AG10803 (cell line): ENCODE data around the gene IYD.

Experiments used
- DNase-seq: peaks from one replicate; pipeline ENCODE4 v3.0.0; 2010; ENCODE audit warnings: low read depth
- H3K4me3 ChIP-seq: 2 replicates; pipeline ENCODE4 v1.5.1; 2011; ENCODE audit warnings: mild to moderate bottlenecking, low read length, control low read depth
- CTCF ChIP-seq: conservative IDR thresholded peaks from 2 replicates; pipeline ENCODE4 v1.5.1; 2011; ENCODE audit warnings: mild to moderate bottlenecking, low read length, control low read depth, inconsistent platforms

IYD gene

DNA sequence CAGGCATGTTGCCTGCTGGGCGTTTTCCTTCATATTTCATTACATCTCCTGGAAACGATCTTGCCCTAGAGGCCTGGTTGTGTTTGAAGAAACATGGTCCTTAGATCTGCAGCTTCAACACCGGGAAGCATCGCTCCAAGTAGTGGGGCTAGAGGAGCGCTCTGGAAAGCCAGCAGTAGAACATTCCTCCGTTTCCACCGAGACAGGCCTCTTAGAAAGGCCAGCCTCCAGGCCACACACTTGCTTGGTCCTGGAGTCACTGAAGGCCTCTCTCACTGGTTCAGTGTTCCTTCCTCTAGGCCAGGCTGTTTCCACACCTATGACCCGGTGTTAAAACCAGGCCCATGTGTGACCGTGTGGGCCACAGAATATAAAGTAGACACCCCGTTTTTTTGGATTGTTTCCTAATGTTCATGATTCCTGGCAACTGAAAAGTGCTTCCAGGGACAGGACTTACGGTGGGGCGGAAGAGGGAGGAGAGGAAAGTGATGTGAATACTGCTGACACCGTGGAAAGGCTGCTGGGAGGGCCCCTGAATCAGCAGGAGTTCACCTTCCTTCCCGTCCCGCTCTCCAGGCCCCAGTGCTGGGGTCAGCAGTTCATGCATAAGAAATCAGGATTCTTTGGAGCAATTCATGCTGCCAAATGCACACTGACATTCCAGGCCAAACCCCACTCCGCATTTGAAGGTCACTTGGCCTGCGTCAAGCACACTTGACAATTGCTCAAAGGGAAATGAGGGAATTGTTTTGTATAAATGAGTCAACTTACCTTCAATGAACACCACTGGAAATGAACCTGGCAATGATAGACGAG is 83.8 kb downstream of the IYD start:
- H3K4me3 ChIP-seq: no peak overlapping the region
- no peak for TF ChIP-seq CTCF
- no peak for DNase-seq

GRCh38 chr6:150453357-150453756 is 84.5 kb downstream of the IYD start:
- no peak for DNase-seq
- TF ChIP-seq CTCF: no peak
- H3K4me3 ChIP-seq: no peak overlapping the region
